K562 (cell line): ENCODE results near the gene GSKIP. TPM values are rescaled to one million over a fixed set of nuclear protein-coding genes. Genes with fewer than 3 reads are reported as not detected.
A peak's percentile ranks its signal among the peaks of the same experiment; 100 is the strongest.

Experiments
- ARID2 ChIP-seq: fragments of 450-650 bp; IDR thresholded peaks from 2 replicates; pipeline ENCODE4 v1.6.1; 2017; ENCODE audit warnings: antibody characterized with exemption, mild to moderate bottlenecking
- BACH1 ChIP-seq: fragments of 200-800 bp; sonication (Bioruptor generic); IDR thresholded peaks from 2 replicates; pipeline ENCODE4 v1.6.1; 2016; ENCODE audit warnings: missing genetic modification characterization, missing compliant biosample characterization
- CBX1 ChIP-seq: sonication (generic); IDR thresholded peaks from 2 replicates; pipeline ENCODE4 v1.6.1; 2016; ENCODE audit warnings: antibody characterized with exemption, low read depth, mild to moderate bottlenecking
- CHD1 ChIP-seq: fragments of 200-600 bp; sonication (generic); IDR thresholded peaks from one replicate; pipeline ENCODE4 v1.6.1; 2012; ENCODE audit warnings: mild to moderate bottlenecking, moderate library complexity, low read length, inconsistent platforms
- CXXC5 ChIP-seq: fragments of 250-450 bp; sonication (Bioruptor Pico); IDR thresholded peaks from 2 replicates; pipeline ENCODE4 v1.8.0; 2022; ENCODE audit warnings: inconsistent platforms, mild to moderate bottlenecking, moderate library complexity
- GATAD2A ChIP-seq: fragments of 450-650 bp; IDR thresholded peaks from 2 replicates; pipeline ENCODE4 v1.6.1; 2017
- HDAC2 ChIP-seq: fragments of 450-650 bp; IDR thresholded peaks from 2 replicates; pipeline ENCODE4 v1.6.1; 2016; ENCODE audit warnings: mild to moderate bottlenecking
- KLF1 ChIP-seq: fragments of 450-650 bp; IDR thresholded peaks from 2 replicates; pipeline ENCODE4 v1.6.1; 2016; ENCODE audit warnings: missing genetic modification characterization, missing compliant biosample characterization
- MYBL2 ChIP-seq, 2 experiments: fragments of 450-650 bp in 1 of 2; sonication (generic) in 1 of 2; formaldehyde crosslinking in 1 of 2; IDR thresholded peaks; 2 replicates each; pipeline versions ENCODE4 v1.6.1 to v1.8.1; 2017 to 2022; ENCODE audit warnings: borderline replicate concordance in 1 of 2, inconsistent platforms in 1 of 2, low read depth in 1 of 2, mild to moderate bottlenecking in 1 of 2, missing genetic modification reagents in 1 of 2, moderate library complexity in 1 of 2
- NCOA6 ChIP-seq: fragments of 450-650 bp; IDR thresholded peaks from 2 replicates; pipeline ENCODE4 v1.6.1; 2017; ENCODE audit warnings: mild to moderate bottlenecking
- SMAD1 ChIP-seq: fragments of 150-350 bp; IDR thresholded peaks from 2 replicates; pipeline ENCODE4 v1.6.1; 2014; ENCODE audit warnings: low read length, low read depth; ENCODE audit not compliant: partially characterized antibody
- STAT5B ChIP-seq: fragments of 250-450 bp; sonication (Bioruptor Pico); IDR thresholded peaks from 2 replicates; pipeline ENCODE4 v1.8.0; 2021; ENCODE audit warnings: mild to moderate bottlenecking, inconsistent platforms
- TAL1 ChIP-seq: fragments of 450-650 bp; IDR thresholded peaks from 2 replicates; pipeline ENCODE4 v1.6.1; 2016; ENCODE audit warnings: mild to moderate bottlenecking
- TCF3 ChIP-seq: sonication (generic); formaldehyde crosslinking; IDR thresholded peaks from 2 replicates; pipeline ENCODE4 v1.4.0; 2020; ENCODE audit warnings: mild to moderate bottlenecking, missing genetic modification reagents
- ZBED1 ChIP-seq: IDR thresholded peaks from 2 replicates; pipeline ENCODE4 v1.6.1; 2014
- ZNF232 ChIP-seq: sonication (generic); formaldehyde crosslinking; IDR thresholded peaks from 2 replicates; pipeline ENCODE4 v1.8.0; 2022; ENCODE audit warnings: mild to moderate bottlenecking, missing genetic modification reagents
- ZNF444 ChIP-seq: fragments of 250-450 bp; sonication (Bioruptor Pico); IDR thresholded peaks from 2 replicates; pipeline ENCODE4 v1.4.0; 2020; ENCODE audit warnings: mild to moderate bottlenecking, moderate library complexity
- polyA plus RNA-seq, 8 experiments: library from polyadenylated mRNA; depleted of rRNA in 4 of 8; stranded (reverse) in 5 of 8; unstranded in 3 of 8; fragments of >200 nt; fragmentation: Nextera tagmentation in 2 of 8; fragmentation: Illumina TruSeq in 1 of 8; extraction: Ambion mirVana in 2 of 8; extraction: Trizol in 1 of 8; gene quantifications; 2 replicates each; pipeline versions ENCODE4 v1.2.1 to v1.2.3, GENCODE V29; 2011 to 2014; ENCODE audit warnings: inconsistent platforms in 1 of 8, missing spikeins in 1 of 8
- total RNA-seq, 7 experiments: library from RNA; depleted of rRNA in 6 of 7; stranded (reverse); fragments of >200 nt in 6 of 7; fragmentation: Illumina TruSeq in 2 of 7; extraction: Trizol in 2 of 7; gene quantifications; 2 replicates each; pipeline versions ENCODE4 v1.2.1 to v1.2.3, GENCODE V29; 2011 to 2021; ENCODE audit warnings: low replicate concordance in 1 of 7
- TF ChIP-seq, protein P1 (sequence below), 2 experiments: fragments of 250-450 bp in 1 of 2; fragments of 450-650 bp in 1 of 2; sonication (Bioruptor Pico) in 1 of 2; IDR thresholded peaks; 2 replicates each; pipeline versions ENCODE4 v1.6.1 to v1.8.0; 2016 to 2021; ENCODE audit warnings: mild to moderate bottlenecking in 2 of 2, moderate library complexity in 2 of 2, missing compliant biosample characterization in 1 of 2, missing genetic modification characterization in 1 of 2
- TF ChIP-seq, protein P2 (sequence below): fragments of 450-650 bp; formaldehyde crosslinking; IDR thresholded peaks from 2 replicates; pipeline ENCODE4 v1.4.0; 2020; ENCODE audit warnings: mild to moderate bottlenecking
- TF ChIP-seq, protein P3 (sequence below): sonication (generic); formaldehyde crosslinking; IDR thresholded peaks from 2 replicates; pipeline ENCODE4 v1.4.0; 2020; ENCODE audit warnings: mild to moderate bottlenecking, missing genetic modification reagents
- TF ChIP-seq, protein P4 (sequence below): fragments of 450-650 bp; IDR thresholded peaks from 2 replicates; pipeline ENCODE4 v1.6.1; 2016; ENCODE audit warnings: mild to moderate bottlenecking

The GSKIP gene
- total and polyA plus RNA-seq, 9 of the 15 experiments (the other 6 are each of a cell fraction or from before 2014, with no cell fraction given): 12.9 to 58.9 (median 22.2) TPM

DNA sequence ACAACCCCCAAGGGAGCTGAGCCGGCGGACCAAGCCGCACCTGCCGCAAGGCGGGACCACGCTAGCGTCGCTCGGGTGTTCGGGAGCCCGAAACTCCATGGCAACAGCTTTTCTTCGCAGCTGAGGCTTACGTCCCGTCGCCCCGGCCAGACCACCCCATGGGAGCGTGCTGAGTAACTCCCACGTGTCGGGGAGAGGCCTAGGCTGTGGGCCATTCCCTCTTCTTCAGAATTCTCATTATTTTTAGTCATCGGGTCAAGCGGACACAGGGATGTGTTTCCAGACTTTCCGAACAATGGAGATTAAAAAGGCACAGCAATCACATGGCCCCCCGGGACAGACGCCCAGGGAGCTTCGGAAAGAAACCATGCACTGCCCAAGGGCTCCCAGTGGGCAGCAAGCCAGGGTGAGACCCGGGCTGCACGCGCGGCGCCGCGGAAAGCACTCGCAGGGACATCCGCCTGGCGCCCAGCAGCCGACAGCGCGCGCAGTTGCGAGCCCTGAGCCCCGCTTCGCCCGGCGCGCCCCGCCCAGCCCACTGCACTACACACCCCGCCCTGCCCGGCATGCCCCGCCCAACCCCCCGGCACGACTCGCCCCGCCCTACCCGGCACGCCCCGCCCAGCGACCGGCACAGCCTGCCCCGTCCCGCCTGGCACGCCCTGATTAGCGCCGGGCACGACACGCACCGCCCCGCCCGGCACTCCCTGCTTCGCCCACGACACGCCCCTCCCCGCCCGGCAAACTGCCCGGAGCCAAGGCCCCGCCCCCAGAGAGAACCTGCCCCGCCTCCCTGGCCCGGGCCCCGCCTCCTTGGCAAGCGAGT is 28.2 kb downstream of the GSKIP start (continued):
- TF ChIP-seq HDAC2 (peak; percentile 36; the same call in 1 of the 2 replicates), ZBED1 (no peak), TAL1 (no peak), CBX1 (no peak), GATAD2A (no peak), MYBL2 (IDR thresholded peaks at IDR 0.05; ENCODE audit: low read depth) (no peak), MYBL2 (CRISPR knock-in tag; IDR thresholded peaks at IDR 0.05; ENCODE audit: borderline replicate concordance) (no peak), KLF1 (tag) (no peak), NCOA6 (no peak), BACH1 (tag) (no peak), SMAD1 (no peak), STAT5B (no peak), ZNF444 (CRISPR knock-in tag) (no peak), ZNF232 (CRISPR knock-in tag) (no peak), ARID2 (no peak), CXXC5 (CRISPR knock-in tag) (peak; percentile 53), CHD1 (no peak), TCF3 (CRISPR knock-in tag) (peak; percentile 48)
- TF ChIP-seq, protein P1, sequence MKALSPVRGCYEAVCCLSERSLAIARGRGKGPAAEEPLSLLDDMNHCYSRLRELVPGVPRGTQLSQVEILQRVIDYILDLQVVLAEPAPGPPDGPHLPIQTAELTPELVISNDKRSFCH (CRISPR knock-in tag; IDR thresholded peaks at IDR 0.05): no peak
- TF ChIP-seq, protein P1 (tag; IDR thresholded peaks at IDR 0.05): no peak
- TF ChIP-seq, protein P2, sequence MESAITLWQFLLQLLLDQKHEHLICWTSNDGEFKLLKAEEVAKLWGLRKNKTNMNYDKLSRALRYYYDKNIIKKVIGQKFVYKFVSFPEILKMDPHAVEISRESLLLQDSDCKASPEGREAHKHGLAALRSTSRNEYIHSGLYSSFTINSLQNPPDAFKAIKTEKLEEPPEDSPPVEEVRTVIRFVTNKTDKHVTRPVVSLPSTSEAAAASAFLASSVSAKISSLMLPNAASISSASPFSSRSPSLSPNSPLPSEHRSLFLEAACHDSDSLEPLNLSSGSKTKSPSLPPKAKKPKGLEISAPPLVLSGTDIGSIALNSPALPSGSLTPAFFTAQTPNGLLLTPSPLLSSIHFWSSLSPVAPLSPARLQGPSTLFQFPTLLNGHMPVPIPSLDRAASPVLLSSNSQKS: no peak
- TF ChIP-seq, protein P3, sequence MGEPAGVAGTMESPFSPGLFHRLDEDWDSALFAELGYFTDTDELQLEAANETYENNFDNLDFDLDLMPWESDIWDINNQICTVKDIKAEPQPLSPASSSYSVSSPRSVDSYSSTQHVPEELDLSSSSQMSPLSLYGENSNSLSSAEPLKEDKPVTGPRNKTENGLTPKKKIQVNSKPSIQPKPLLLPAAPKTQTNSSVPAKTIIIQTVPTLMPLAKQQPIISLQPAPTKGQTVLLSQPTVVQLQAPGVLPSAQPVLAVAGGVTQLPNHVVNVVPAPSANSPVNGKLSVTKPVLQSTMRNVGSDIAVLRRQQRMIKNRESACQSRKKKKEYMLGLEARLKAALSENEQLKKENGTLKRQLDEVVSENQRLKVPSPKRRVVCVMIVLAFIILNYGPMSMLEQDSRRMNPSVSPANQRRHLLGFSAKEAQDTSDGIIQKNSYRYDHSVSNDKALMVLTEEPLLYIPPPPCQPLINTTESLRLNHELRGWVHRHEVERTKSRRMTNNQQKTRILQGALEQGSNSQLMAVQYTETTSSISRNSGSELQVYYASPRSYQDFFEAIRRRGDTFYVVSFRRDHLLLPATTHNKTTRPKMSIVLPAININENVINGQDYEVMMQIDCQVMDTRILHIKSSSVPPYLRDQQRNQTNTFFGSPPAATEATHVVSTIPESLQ (CRISPR knock-in tag): no peak
- TF ChIP-seq, protein P4, sequence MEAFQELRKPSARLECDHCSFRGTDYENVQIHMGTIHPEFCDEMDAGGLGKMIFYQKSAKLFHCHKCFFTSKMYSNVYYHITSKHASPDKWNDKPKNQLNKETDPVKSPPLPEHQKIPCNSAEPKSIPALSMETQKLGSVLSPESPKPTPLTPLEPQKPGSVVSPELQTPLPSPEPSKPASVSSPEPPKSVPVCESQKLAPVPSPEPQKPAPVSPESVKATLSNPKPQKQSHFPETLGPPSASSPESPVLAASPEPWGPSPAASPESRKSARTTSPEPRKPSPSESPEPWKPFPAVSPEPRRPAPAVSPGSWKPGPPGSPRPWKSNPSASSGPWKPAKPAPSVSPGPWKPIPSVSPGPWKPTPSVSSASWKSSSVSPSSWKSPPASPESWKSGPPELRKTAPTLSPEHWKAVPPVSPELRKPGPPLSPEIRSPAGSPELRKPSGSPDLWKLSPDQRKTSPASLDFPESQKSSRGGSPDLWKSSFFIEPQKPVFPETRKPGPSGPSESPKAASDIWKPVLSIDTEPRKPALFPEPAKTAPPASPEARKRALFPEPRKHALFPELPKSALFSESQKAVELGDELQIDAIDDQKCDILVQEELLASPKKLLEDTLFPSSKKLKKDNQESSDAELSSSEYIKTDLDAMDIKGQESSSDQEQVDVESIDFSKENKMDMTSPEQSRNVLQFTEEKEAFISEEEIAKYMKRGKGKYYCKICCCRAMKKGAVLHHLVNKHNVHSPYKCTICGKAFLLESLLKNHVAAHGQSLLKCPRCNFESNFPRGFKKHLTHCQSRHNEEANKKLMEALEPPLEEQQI: no peak
